Measurements from ENCODE around the gene OXT. TPM values are rescaled to one million over a fixed set of nuclear protein-coding genes. Genes with fewer than 3 reads are reported as not detected.
A peak's percentile ranks its signal among the peaks of the same experiment; 100 is the strongest.

OXT gene
- total and polyA plus RNA-seq, 7 experiments from 2014 or later = 1.2 to 2.3 (median 1.6) TPM; not detected in 3

DNA sequence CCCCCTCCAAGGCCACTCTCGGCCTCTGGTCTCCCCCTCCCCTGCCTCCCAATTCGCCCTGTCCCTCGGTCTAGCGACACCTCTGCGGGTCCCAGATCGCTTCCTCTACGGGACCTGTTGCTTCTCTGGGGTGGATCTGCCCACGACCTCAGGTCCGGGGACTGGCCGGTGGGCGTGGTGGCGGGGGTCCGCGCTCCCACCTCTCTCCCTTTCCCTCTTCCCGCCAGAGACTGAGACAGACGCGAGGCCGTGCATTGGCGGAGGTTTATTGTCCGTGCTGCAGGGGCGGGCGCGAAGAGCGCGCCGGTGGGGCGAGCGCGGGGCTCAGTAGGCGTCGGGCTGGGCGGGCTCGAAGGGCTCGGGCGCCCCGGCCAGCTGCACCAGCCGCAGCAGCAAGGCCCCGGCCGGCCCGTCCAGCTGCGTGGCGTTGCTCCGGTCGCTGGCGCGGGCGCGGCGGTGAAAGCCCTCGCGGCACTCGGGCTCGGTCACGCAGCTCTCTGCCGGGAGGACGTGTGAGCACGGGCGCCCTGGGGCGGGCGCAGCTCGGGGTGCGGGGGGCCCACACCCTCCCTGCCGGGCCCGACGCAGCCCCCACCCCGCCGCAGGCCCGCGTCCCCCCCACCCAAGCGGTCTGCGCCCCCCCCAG, 11.0 kb downstream of the OXT start:
- Mint-ChIP-seq H3K9me3 (peaks cover 0 to 6% (median 0%) of the 10 kb centered on the region in 11 donors), H3K27me3 (peaks cover 8 to 62% (median 23%) of the 10 kb centered on the region in 5 donors), H3K36me3 (peaks cover 0 to 10% (median 0%) of the 10 kb centered on the region in 5 donors), H3K27ac (no peak overlapping the region), H3K4me1 (peaks cover 11 to 19% (median 17%) of the 10 kb centered on the region in 7 donors), H3K4me3 (peak overlapping the region; percentile 62 to 83 (median 72))
- ChIA-PET POLR2A (interaction anchor here (0.9 to 2.2 kb wide), 4 partner anchors 10 to 19 kb away, joined by 3 to 24 read pairs (median 7); no protein-coding TSS in a partner anchor), CTCF (no interaction called here)
- Histone ChIP-seq H3K4me1 (ENCODE audit: control insufficient read depth in 2 of 2, insufficient read depth in 2 of 2, low read length in 2 of 2) (peaks cover 0 to 14% of the 10 kb centered on the region in 2 donors), H3K4me3 (ENCODE audit: low read length) (peak overlapping the region; percentile 24), H3K9me3 (ENCODE audit: control insufficient read depth in 2 of 3, low read length in 3 of 3) (no peaks in the 10 kb centered on the region), H3K36me3 (ENCODE audit: control insufficient read depth in 2 of 3, insufficient read depth in 3 of 3, low read length in 3 of 3) (no peaks in the 10 kb centered on the region), H3K27me3 (ENCODE audit: control insufficient read depth in 2 of 2, insufficient read depth in 2 of 2, low read length in 2 of 2) (peaks cover 0 to 13% of the 10 kb centered on the region in 2 donors), H3K27ac (ENCODE audit: low read depth, low read length) (no peak overlapping the region)
- ATAC-seq (peak; percentile 35), DNase-seq (peak in 1 of 9 donors; percentile 10)
- intact Hi-C loops (cut with micrococcal nuclease) = no loop called here

DNA sequence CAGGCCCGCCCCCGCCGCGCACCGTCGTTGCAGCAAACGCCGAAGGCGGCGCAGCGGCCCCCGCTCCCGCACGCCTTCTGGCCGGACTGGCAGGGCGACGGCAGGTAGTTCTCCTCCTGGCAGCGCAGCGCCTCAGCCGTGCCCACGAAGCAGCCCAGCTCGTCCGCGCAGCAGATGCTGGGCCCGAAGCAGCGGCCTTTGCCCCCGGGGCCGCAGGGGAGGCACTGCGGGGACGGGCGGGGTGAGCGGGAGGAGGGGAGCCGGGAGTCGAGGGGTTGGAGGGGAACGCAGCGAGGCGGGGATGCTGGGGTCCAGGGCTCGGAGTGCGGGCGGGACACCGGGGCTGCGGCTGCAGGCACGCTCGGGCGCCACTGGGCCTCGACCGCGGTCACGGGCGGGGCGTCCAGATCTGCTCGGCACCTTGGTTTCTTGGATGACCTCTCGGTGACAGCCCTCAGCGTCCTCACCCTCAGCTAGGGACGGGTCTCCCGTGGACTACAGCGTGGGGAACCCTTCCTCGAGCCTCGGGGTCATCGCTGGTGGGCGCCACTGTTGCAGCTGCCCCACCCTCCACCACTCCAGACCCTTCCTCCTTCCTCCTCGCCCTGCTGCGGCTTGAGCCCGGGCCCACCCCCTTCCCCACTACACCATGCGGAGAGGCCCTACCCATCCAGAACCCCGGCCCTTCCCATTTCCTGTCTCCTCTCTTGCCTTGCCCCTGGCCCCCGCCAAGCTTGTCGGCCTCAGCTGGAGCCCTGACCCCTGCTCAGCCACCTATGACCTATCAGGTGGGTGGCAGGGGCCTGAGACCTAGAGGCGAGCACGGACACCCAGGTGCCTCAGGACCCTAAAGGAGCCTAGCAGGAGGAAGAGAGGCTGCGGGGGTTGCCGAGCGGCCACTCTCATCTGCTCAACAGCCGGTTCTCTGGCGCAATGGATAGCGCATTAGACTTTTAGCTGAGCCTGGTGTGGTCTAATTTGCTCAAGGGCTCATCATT, 11.8 kb downstream of the OXT start:
- peaks cover 0 to 8% of the 10 kb centered on the region in 2 donors for H3K4me1 ChIP-seq (ENCODE audit: control insufficient read depth in 2 of 2, insufficient read depth in 2 of 2, low read length in 2 of 2)
- intact Hi-C loops (cut with micrococcal nuclease) = no loop called here
- no peaks in the 10 kb centered on the region for H3K36me3 ChIP-seq (ENCODE audit: control insufficient read depth in 2 of 3, insufficient read depth in 3 of 3, low read length in 3 of 3)
- DNase-seq (peak in 3 of 9 donors; percentile 20 to 42 (median 23)), ATAC-seq (peak; percentile 25)
- H3K27ac ChIP-seq (ENCODE audit: low read depth, low read length) = no peak overlapping the region
- H3K4me3 ChIP-seq (ENCODE audit: low read length) = peak overlapping the region; percentile 17
- H3K4me1 Mint-ChIP-seq = peaks cover 5 to 13% (median 9%) of the 10 kb centered on the region in 7 donors
- H3K27me3 Mint-ChIP-seq = peaks cover 8 to 56% (median 23%) of the 10 kb centered on the region in 5 donors
- POLR2A ChIA-PET = interaction anchor here (0.7 to 2.2 kb wide), 6 partner anchors 9 to 35 kb away, joined by 3 to 24 read pairs (median 4); no protein-coding TSS in a partner anchor
- H3K4me3 Mint-ChIP-seq = peak overlapping the region in 9 of 10 donors; percentile 27 to 79 (median 59)
- peaks cover 0 to 4% (median 0%) of the 10 kb centered on the region in 5 donors for H3K36me3 Mint-ChIP-seq
- H3K27ac Mint-ChIP-seq = peak overlapping the region in 2 of 9 donors; percentile 3 to 20
- H3K9me3 Mint-ChIP-seq = peaks cover 0 to 2% (median 0%) of the 10 kb centered on the region in 11 donors
- H3K27me3 ChIP-seq (ENCODE audit: control insufficient read depth in 2 of 2, insufficient read depth in 2 of 2, low read length in 2 of 2) = peaks cover 0 to 13% of the 10 kb centered on the region in 2 donors
- CTCF ChIA-PET = no interaction called here
- no peaks in the 10 kb centered on the region for H3K9me3 ChIP-seq (ENCODE audit: control insufficient read depth in 2 of 3, low read length in 3 of 3)

- Mint-ChIP-seq H3K36me3 (peaks cover 0 to 4% (median 0%) of the 10 kb centered on the region in 5 donors), H3K9me3 (peaks cover 0 to 2% (median 0%) of the 10 kb centered on the region in 11 donors), H3K27ac (peak within 1 kb of the TSS in 2 of 9 donors; percentile 3 to 20), H3K4me3 (peak within 1 kb of the TSS in 9 of 10 donors; percentile 27 to 79 (median 65)), H3K27me3 (peaks cover 8 to 54% (median 23%) of the 10 kb centered on the region in 5 donors), H3K4me1 (peaks cover 5 to 15% (median 11%) of the 10 kb centered on the region in 7 donors)
- Histone ChIP-seq H3K36me3 (ENCODE audit: control insufficient read depth in 2 of 3, insufficient read depth in 3 of 3, low read length in 3 of 3) (no peaks in the 10 kb centered on the region), H3K27ac (ENCODE audit: low read depth, low read length) (no peak within 1 kb of the TSS), H3K27me3 (ENCODE audit: control insufficient read depth in 2 of 2, insufficient read depth in 2 of 2, low read length in 2 of 2) (peaks cover 0 to 13% of the 10 kb centered on the region in 2 donors), H3K4me1 (ENCODE audit: control insufficient read depth in 2 of 2, insufficient read depth in 2 of 2, low read length in 2 of 2) (peaks cover 0 to 8% of the 10 kb centered on the region in 2 donors), H3K9me3 (ENCODE audit: control insufficient read depth in 2 of 3, low read length in 3 of 3) (no peaks in the 10 kb centered on the region), H3K4me3 (ENCODE audit: low read length) (no peak within 1 kb of the TSS)
- ATAC-seq = peak; percentile 49
- CTCF ChIA-PET = no interaction called here
- intact Hi-C loops (cut with micrococcal nuclease) = no loop called here
- DNase-seq = no peak
- POLR2A ChIA-PET = interaction anchor here (1.4 to 2.2 kb wide), 3 partner anchors 8 to 36 kb away, joined by 4 to 24 read pairs (median 10); no protein-coding TSS in a partner anchor
These were observed 13.0 kb downstream of the OXT start, which contains the start of gene AVP for GRCh38 chr20:3084283-3084985. Gene AVP, minus strand, starts transcription at chr20:3084724. Its CDS starts 50 bp downstream, at chr20:3084674.

DNA sequence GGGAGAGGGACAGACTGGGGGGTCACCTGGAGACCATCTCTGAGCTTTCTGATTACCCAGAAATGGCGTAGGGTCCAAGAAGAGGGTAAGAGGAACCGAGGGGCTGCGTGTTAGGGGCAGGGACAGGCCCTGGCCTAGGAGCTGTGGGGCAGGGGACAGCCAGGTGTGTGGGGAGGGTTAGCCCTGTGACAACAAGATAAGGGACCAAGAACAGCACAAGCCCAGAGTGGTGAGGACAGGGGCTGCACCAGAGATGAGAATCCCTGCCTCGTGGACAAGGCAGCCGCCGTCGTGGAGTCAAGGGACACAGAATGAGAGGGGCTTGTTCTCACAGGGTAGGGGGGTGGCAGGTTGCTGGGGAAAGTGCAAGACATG, 13.6 kb downstream of the OXT start:
- Mint-ChIP-seq H3K9me3 (peaks cover 0 to 2% (median 0%) of the 10 kb centered on the region in 11 donors), H3K36me3 (peaks cover 0 to 4% (median 0%) of the 10 kb centered on the region in 5 donors), H3K4me1 (peaks cover 5 to 20% (median 15%) of the 10 kb centered on the region in 7 donors), H3K27ac (no peak overlapping the region), H3K4me3 (peak overlapping the region in 2 of 10 donors; percentile 7 to 65), H3K27me3 (peaks cover 8 to 57% (median 23%) of the 10 kb centered on the region in 5 donors)
- peaks cover 0 to 9% of the 10 kb centered on the region in 2 donors for H3K4me1 ChIP-seq (ENCODE audit: control insufficient read depth in 2 of 2, insufficient read depth in 2 of 2, low read length in 2 of 2)
- H3K36me3 ChIP-seq (ENCODE audit: control insufficient read depth in 2 of 3, insufficient read depth in 3 of 3, low read length in 3 of 3) = no peaks in the 10 kb centered on the region
- H3K27me3 ChIP-seq (ENCODE audit: control insufficient read depth in 2 of 2, insufficient read depth in 2 of 2, low read length in 2 of 2) = peaks cover 0 to 13% of the 10 kb centered on the region in 2 donors
- no peak for ATAC-seq
- DNase-seq = no peak
- H3K27ac ChIP-seq (ENCODE audit: low read depth, low read length) = no peak overlapping the region
- intact Hi-C loops (cut with micrococcal nuclease) = no loop called here
- ChIA-PET CTCF (no interaction called here), POLR2A (no interaction called here)
- no peaks in the 10 kb centered on the region for H3K9me3 ChIP-seq (ENCODE audit: control insufficient read depth in 2 of 3, low read length in 3 of 3)
- no peak overlapping the region for H3K4me3 ChIP-seq (ENCODE audit: low read length)

DNA sequence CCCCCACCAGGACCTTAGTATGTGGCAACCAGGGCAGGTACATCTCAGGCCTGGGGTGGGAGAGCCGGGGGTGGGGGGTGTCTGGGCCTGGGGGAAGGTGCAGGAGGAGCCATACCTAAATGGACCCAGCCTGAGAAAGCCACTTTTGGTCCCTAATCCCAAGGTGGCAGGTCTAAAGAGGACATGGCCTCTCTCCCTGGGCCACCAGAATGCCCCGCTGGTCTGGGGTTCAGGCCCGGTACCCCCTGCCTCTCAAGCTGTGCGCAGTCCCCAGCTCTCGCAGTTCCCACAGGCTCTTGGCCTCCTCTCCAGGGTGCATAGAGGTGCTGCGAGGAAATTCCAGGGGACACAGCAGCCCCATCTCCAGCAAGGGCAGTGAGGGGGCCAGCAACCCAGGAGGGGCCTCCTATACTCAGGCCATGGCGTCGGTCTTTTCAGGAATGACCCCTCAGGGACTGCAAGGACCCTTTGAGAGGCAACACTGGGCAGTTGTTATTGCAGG, 14.2 kb downstream of the OXT start:
- DNase-seq (no peak), ATAC-seq (no peak)
- peaks cover 0 to 13% of the 10 kb centered on the region in 2 donors for H3K27me3 ChIP-seq (ENCODE audit: control insufficient read depth in 2 of 2, insufficient read depth in 2 of 2, low read length in 2 of 2)
- intact Hi-C loops (cut with micrococcal nuclease) = no loop called here
- no peak overlapping the region for H3K27ac ChIP-seq (ENCODE audit: low read depth, low read length)
- H3K36me3 ChIP-seq (ENCODE audit: control insufficient read depth in 2 of 3, insufficient read depth in 3 of 3, low read length in 3 of 3) = no peaks in the 10 kb centered on the region
- H3K4me1 ChIP-seq (ENCODE audit: control insufficient read depth in 2 of 2, insufficient read depth in 2 of 2, low read length in 2 of 2) = peaks cover 0 to 16% of the 10 kb centered on the region in 2 donors
- H3K27me3 Mint-ChIP-seq = peaks cover 8 to 56% (median 19%) of the 10 kb centered on the region in 5 donors
- H3K36me3 Mint-ChIP-seq = peaks cover 0 to 4% (median 0%) of the 10 kb centered on the region in 5 donors
- no peak overlapping the region for H3K27ac Mint-ChIP-seq
- CTCF ChIA-PET = interaction anchor here (0.9 kb wide), 1 partner anchor 8 kb away, joined by 3 read pairs; no protein-coding TSS in a partner anchor
- H3K4me1 Mint-ChIP-seq = peaks cover 10 to 27% (median 22%) of the 10 kb centered on the region in 7 donors
- POLR2A ChIA-PET = interaction anchor here (1.2 to 1.6 kb wide), 3 partner anchors 8 to 72 kb away, joined by 4 to 5 read pairs (median 4); no protein-coding TSS in a partner anchor
- H3K4me3 Mint-ChIP-seq = no peak overlapping the region
- no peak overlapping the region for H3K4me3 ChIP-seq (ENCODE audit: low read length)
- H3K9me3 Mint-ChIP-seq = peaks cover 0 to 2% (median 0%) of the 10 kb centered on the region in 11 donors
- no peaks in the 10 kb centered on the region for H3K9me3 ChIP-seq (ENCODE audit: control insufficient read depth in 2 of 3, low read length in 3 of 3)

Data from naive thymus-derived CD4-positive, alpha-beta T cell (primary cell).